HG02852 (cell line): Measurements from ENCODE around the gene PCK2.

ENCODE experiments used
- ATAC-seq: cut with Tn5 transposase; IDR thresholded peaks from one replicate; pipeline ENCODE4 v1.9.1; 2021; ENCODE audit warnings: mild to moderate bottlenecking, moderate library complexity; ENCODE audit not compliant: unreplicated experiment

PCK2 gene

GRCh38 chr14:24060984-24061913 is 32.9 kb upstream of the PCK2 start:
- no peak for ATAC-seq

GRCh38 chr14:24062216-24062980 is 31.7 kb upstream of the PCK2 start:
- ATAC-seq = no peak

GRCh38 chr14:24063263-24063836 is 30.8 kb upstream of the PCK2 start:
- no peak for ATAC-seq

GRCh38 chr14:24064091-24064795 is 29.9 kb upstream of the PCK2 start:
- no peak for ATAC-seq

GRCh38 chr14:24064856-24065255 is 29.3 kb upstream of the PCK2 start:
- no peak for ATAC-seq

- no peak for ATAC-seq
These were observed 28.7 kb upstream of the PCK2 start for GRCh38 chr14:24065408-24065807.

GRCh38 chr14:24066496-24067132 is 27.5 kb upstream of the PCK2 start:
- ATAC-seq = no peak

GRCh38 chr14:24067133-24068082 is 26.7 kb upstream of the PCK2 start:
- no peak for ATAC-seq

- ATAC-seq = no peak
These were observed 25.2 kb upstream of the PCK2 start for GRCh38 chr14:24068711-24069410.

GRCh38 chr14:24069411-24069735 is 24.7 kb upstream of the PCK2 start:
- ATAC-seq = no peak

GRCh38 chr14:24070285-24071143 is 23.6 kb upstream of the PCK2 start:
- no peak for ATAC-seq

GRCh38 chr14:24071144-24071697 is 22.9 kb upstream of the PCK2 start, which contains the start of gene CPNE6:
CPNE6 (plus strand) TSS chr14:24071562; CDS start chr14:24072937, 1,375 bp downstream.
- ATAC-seq = no peak

GRCh38 chr14:24071836-24072430 is 22.2 kb upstream of the PCK2 start:
- ATAC-seq = no peak

- no peak for ATAC-seq
These were observed 21.7 kb upstream of the PCK2 start for GRCh38 chr14:24072436-24072835.

- ATAC-seq = no peak
These were observed 20.9 kb upstream of the PCK2 start for GRCh38 chr14:24072881-24073877.
